ENCODE results near the gene DTWD2.
"Not testable (repeated sequence)": the region's sequence is repeated elsewhere in the genome, so short reads cannot be mapped to it uniquely, and the experiment has no call there.

Gene DTWD2

GRCh38 chr5:118882666-118883065 is 105.7 kb downstream of the DTWD2 start:
- H3K4me1 ChIP-seq (ENCODE audit: control insufficient read depth, insufficient read depth, low read length): no peaks in the 10 kb centered on the region
- H3K36me3 ChIP-seq (ENCODE audit: control insufficient read depth in 2 of 2, insufficient read depth in 2 of 2, low read length in 2 of 2): no peaks in the 10 kb centered on the region
- no peak overlapping the region for H3K4me3 ChIP-seq (ENCODE audit: low read length in 2 of 2)
- no peak overlapping the region for H3K27ac ChIP-seq (ENCODE audit: low read length)
- no peak overlapping the region for H3K9ac ChIP-seq (ENCODE audit: low read length in 2 of 2)
- peaks cover 0 to 2% of the 10 kb centered on the region in 2 donors for H3K9me3 ChIP-seq (ENCODE audit: control insufficient read depth in 2 of 2, low read length in 2 of 2)
- H3K27me3 ChIP-seq (ENCODE audit: control insufficient read depth in 1 of 2, insufficient read depth in 2 of 2, low read length in 2 of 2): no peaks in the 10 kb centered on the region

- not testable (repeated sequence) for H3K9ac ChIP-seq (ENCODE audit: low read length in 2 of 2); H3K9me3 ChIP-seq (ENCODE audit: control insufficient read depth in 2 of 2, low read length in 2 of 2); H3K4me1 ChIP-seq (ENCODE audit: control insufficient read depth, insufficient read depth, low read length); H3K36me3 ChIP-seq (ENCODE audit: control insufficient read depth in 2 of 2, insufficient read depth in 2 of 2, low read length in 2 of 2); H3K4me3 ChIP-seq (ENCODE audit: low read length in 2 of 2); H3K27ac ChIP-seq (ENCODE audit: low read length); H3K27me3 ChIP-seq (ENCODE audit: control insufficient read depth in 1 of 2, insufficient read depth in 2 of 2, low read length in 2 of 2)
Observed at GRCh38 chr5:118876852-118877251, 111.5 kb downstream of the DTWD2 start.

GRCh38 chr5:118875131-118875530 is 113.2 kb downstream of the DTWD2 start:
- peaks cover 6% of the 10 kb centered on the region in 2 donors for H3K9me3 ChIP-seq (ENCODE audit: control insufficient read depth in 2 of 2, low read length in 2 of 2)
- H3K27ac ChIP-seq (ENCODE audit: low read length): no peak overlapping the region
- H3K36me3 ChIP-seq (ENCODE audit: control insufficient read depth in 2 of 2, insufficient read depth in 2 of 2, low read length in 2 of 2): no peaks in the 10 kb centered on the region
- no peak overlapping the region for H3K4me3 ChIP-seq (ENCODE audit: low read length in 2 of 2)
- H3K9ac ChIP-seq (ENCODE audit: low read length in 2 of 2): no peak overlapping the region
- no peaks in the 10 kb centered on the region for H3K27me3 ChIP-seq (ENCODE audit: control insufficient read depth in 1 of 2, insufficient read depth in 2 of 2, low read length in 2 of 2)
- H3K4me1 ChIP-seq (ENCODE audit: control insufficient read depth, insufficient read depth, low read length): no peaks in the 10 kb centered on the region

GRCh38 chr5:118873417-118873816 is 114.9 kb downstream of the DTWD2 start:
- peaks cover 4 to 6% of the 10 kb centered on the region in 2 donors for H3K9me3 ChIP-seq (ENCODE audit: control insufficient read depth in 2 of 2, low read length in 2 of 2)
- no peaks in the 10 kb centered on the region for H3K27me3 ChIP-seq (ENCODE audit: control insufficient read depth in 1 of 2, insufficient read depth in 2 of 2, low read length in 2 of 2)
- no peaks in the 10 kb centered on the region for H3K36me3 ChIP-seq (ENCODE audit: control insufficient read depth in 2 of 2, insufficient read depth in 2 of 2, low read length in 2 of 2)
- H3K4me3 ChIP-seq (ENCODE audit: low read length in 2 of 2): no peak overlapping the region
- no peak overlapping the region for H3K27ac ChIP-seq (ENCODE audit: low read length)
- H3K4me1 ChIP-seq (ENCODE audit: control insufficient read depth, insufficient read depth, low read length): no peaks in the 10 kb centered on the region
- H3K9ac ChIP-seq (ENCODE audit: low read length in 2 of 2): no peak overlapping the region

GRCh38 chr5:118863345-118863744 is 125.0 kb downstream of the DTWD2 start:
- Histone ChIP-seq H3K27ac (ENCODE audit: low read length) (no peak overlapping the region), H3K9ac (ENCODE audit: low read length in 2 of 2) (no peak overlapping the region), H3K36me3 (ENCODE audit: control insufficient read depth in 2 of 2, insufficient read depth in 2 of 2, low read length in 2 of 2) (no peaks in the 10 kb centered on the region), H3K9me3 (ENCODE audit: control insufficient read depth in 2 of 2, low read length in 2 of 2) (no peaks in the 10 kb centered on the region), H3K27me3 (ENCODE audit: control insufficient read depth in 1 of 2, insufficient read depth in 2 of 2, low read length in 2 of 2) (no peaks in the 10 kb centered on the region), H3K4me1 (ENCODE audit: control insufficient read depth, insufficient read depth, low read length) (no peaks in the 10 kb centered on the region), H3K4me3 (ENCODE audit: low read length in 2 of 2) (no peak overlapping the region)

- Histone ChIP-seq H3K9ac (ENCODE audit: low read length in 2 of 2) (no peak overlapping the region), H3K36me3 (ENCODE audit: control insufficient read depth in 2 of 2, insufficient read depth in 2 of 2, low read length in 2 of 2) (no peaks in the 10 kb centered on the region), H3K27me3 (ENCODE audit: control insufficient read depth in 1 of 2, insufficient read depth in 2 of 2, low read length in 2 of 2) (no peaks in the 10 kb centered on the region), H3K9me3 (ENCODE audit: control insufficient read depth in 2 of 2, low read length in 2 of 2) (no peaks in the 10 kb centered on the region), H3K27ac (ENCODE audit: low read length) (no peak overlapping the region), H3K4me1 (ENCODE audit: control insufficient read depth, insufficient read depth, low read length) (no peaks in the 10 kb centered on the region), H3K4me3 (ENCODE audit: low read length in 2 of 2) (no peak overlapping the region)
Observed at GRCh38 chr5:118862596-118862995, 125.8 kb downstream of the DTWD2 start.

- H3K27ac ChIP-seq (ENCODE audit: low read length): no peak overlapping the region
- no peak overlapping the region for H3K9ac ChIP-seq (ENCODE audit: low read length in 2 of 2)
Observed at GRCh38 chr5:118857700-118858099, 130.6 kb downstream of the DTWD2 start.

GRCh38 chr5:118854819-118855218 is 133.5 kb downstream of the DTWD2 start:
- H3K27ac ChIP-seq (ENCODE audit: low read length): no peak overlapping the region
- H3K9me3 ChIP-seq (ENCODE audit: control insufficient read depth in 2 of 2, low read length in 2 of 2): peaks cover 0 to 6% of the 10 kb centered on the region in 2 donors
- H3K9ac ChIP-seq (ENCODE audit: low read length in 2 of 2): no peak overlapping the region
- H3K4me3 ChIP-seq (ENCODE audit: low read length in 2 of 2): no peak overlapping the region
- no peaks in the 10 kb centered on the region for H3K4me1 ChIP-seq (ENCODE audit: control insufficient read depth, insufficient read depth, low read length)
- no peaks in the 10 kb centered on the region for H3K27me3 ChIP-seq (ENCODE audit: control insufficient read depth in 1 of 2, insufficient read depth in 2 of 2, low read length in 2 of 2)
- no peaks in the 10 kb centered on the region for H3K36me3 ChIP-seq (ENCODE audit: control insufficient read depth in 2 of 2, insufficient read depth in 2 of 2, low read length in 2 of 2)

More at GRCh38 chr5:118857700-118858099, 130.6 kb downstream of the DTWD2 start:
- Histone ChIP-seq H3K9me3 (ENCODE audit: control insufficient read depth in 2 of 2, low read length in 2 of 2) (no peaks in the 10 kb centered on the region), H3K36me3 (ENCODE audit: control insufficient read depth in 2 of 2, insufficient read depth in 2 of 2, low read length in 2 of 2) (no peaks in the 10 kb centered on the region), H3K4me3 (ENCODE audit: low read length in 2 of 2) (no peak overlapping the region), H3K4me1 (ENCODE audit: control insufficient read depth, insufficient read depth, low read length) (no peaks in the 10 kb centered on the region), H3K27me3 (ENCODE audit: control insufficient read depth in 1 of 2, insufficient read depth in 2 of 2, low read length in 2 of 2) (no peaks in the 10 kb centered on the region)

- H3K36me3 ChIP-seq (ENCODE audit: control insufficient read depth in 2 of 2, insufficient read depth in 2 of 2, low read length in 2 of 2); H3K27ac ChIP-seq (ENCODE audit: low read length); H3K27me3 ChIP-seq (ENCODE audit: control insufficient read depth in 1 of 2, insufficient read depth in 2 of 2, low read length in 2 of 2); H3K9ac ChIP-seq (ENCODE audit: low read length in 2 of 2); H3K9me3 ChIP-seq (ENCODE audit: control insufficient read depth in 2 of 2, low read length in 2 of 2); H3K4me1 ChIP-seq (ENCODE audit: control insufficient read depth, insufficient read depth, low read length); H3K4me3 ChIP-seq (ENCODE audit: low read length in 2 of 2): not testable (repeated sequence)
Observed at GRCh38 chr5:118851785-118852184, 136.6 kb downstream of the DTWD2 start.

- H3K27ac ChIP-seq (ENCODE audit: low read length); H3K9ac ChIP-seq (ENCODE audit: low read length in 2 of 2); H3K36me3 ChIP-seq (ENCODE audit: control insufficient read depth in 2 of 2, insufficient read depth in 2 of 2, low read length in 2 of 2); H3K27me3 ChIP-seq (ENCODE audit: control insufficient read depth in 1 of 2, insufficient read depth in 2 of 2, low read length in 2 of 2); H3K4me1 ChIP-seq (ENCODE audit: control insufficient read depth, insufficient read depth, low read length); H3K4me3 ChIP-seq (ENCODE audit: low read length in 2 of 2); H3K9me3 ChIP-seq (ENCODE audit: control insufficient read depth in 2 of 2, low read length in 2 of 2): not testable (repeated sequence)
Observed at GRCh38 chr5:118849507-118849906, 138.8 kb downstream of the DTWD2 start.

- no peak overlapping the region for H3K9ac ChIP-seq (ENCODE audit: low read length in 2 of 2)
- H3K4me1 ChIP-seq (ENCODE audit: control insufficient read depth, insufficient read depth, low read length): no peaks in the 10 kb centered on the region
- no peak overlapping the region for H3K27ac ChIP-seq (ENCODE audit: low read length)
- no peaks in the 10 kb centered on the region for H3K27me3 ChIP-seq (ENCODE audit: control insufficient read depth in 1 of 2, insufficient read depth in 2 of 2, low read length in 2 of 2)
- no peaks in the 10 kb centered on the region for H3K9me3 ChIP-seq (ENCODE audit: control insufficient read depth in 2 of 2, low read length in 2 of 2)
- no peaks in the 10 kb centered on the region for H3K36me3 ChIP-seq (ENCODE audit: control insufficient read depth in 2 of 2, insufficient read depth in 2 of 2, low read length in 2 of 2)
- no peak overlapping the region for H3K4me3 ChIP-seq (ENCODE audit: low read length in 2 of 2)
Observed at GRCh38 chr5:118844351-118844750, 144.0 kb downstream of the DTWD2 start.

Measured in stomach smooth muscle (tissue), 2 donors.